Measurements from ENCODE around the gene POLDIP3.

- TF ChIP-seq POLR2A (IDR thresholded peaks at IDR 0.05; ENCODE audit: low read depth, low read length) (no peak), POLR2AphosphoS5 (IDR thresholded peaks at IDR 0.05; ENCODE audit: low read depth, low read length) (no peak), TAF1 (IDR thresholded peaks at IDR 0.05; ENCODE audit: borderline replicate concordance, low read depth, low read length) (no peak)
These were observed 4.8 kb upstream of the POLDIP3 start for GRCh38 chr22:42619261-42620063.
